ENCODE results near the gene IMMP1L. TPM values are rescaled to one million over a fixed set of nuclear protein-coding genes. Genes with fewer than 3 reads are reported as not detected.

IMMP1L gene
- total RNA-seq, 2 donors from 2014 or later, result 17.9 to 29.1 TPM

DNA sequence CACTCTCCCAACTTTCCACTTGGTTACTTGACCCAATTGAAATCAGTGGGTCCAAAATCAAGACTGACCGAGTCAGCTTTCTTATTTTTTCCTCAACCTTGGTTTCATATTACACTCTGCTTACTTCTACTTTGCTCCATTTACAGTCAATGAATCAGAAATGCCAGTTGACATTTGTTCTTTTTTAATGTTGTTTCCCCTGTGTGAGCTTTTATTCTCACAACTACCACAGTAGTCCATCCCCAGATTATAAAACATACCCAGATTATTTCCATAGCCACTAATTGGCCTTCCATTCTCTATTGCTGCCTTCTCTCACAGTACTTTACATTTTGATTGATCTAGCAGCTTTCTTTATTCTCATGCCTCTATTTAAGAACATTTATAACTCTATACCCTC, 89.8 kb downstream of the IMMP1L start:
- H3K36me3 ChIP-seq, result no peaks in the 10 kb centered on the region
- H3K9me3 ChIP-seq, result no peaks in the 10 kb centered on the region
- H3K9ac ChIP-seq (ENCODE audit: low read depth in 2 of 2, low read length in 2 of 2), result no peak overlapping the region
- intact Hi-C loops (cut with DNase I), result no loop called here
- TF ChIP-seq, protein P1, sequence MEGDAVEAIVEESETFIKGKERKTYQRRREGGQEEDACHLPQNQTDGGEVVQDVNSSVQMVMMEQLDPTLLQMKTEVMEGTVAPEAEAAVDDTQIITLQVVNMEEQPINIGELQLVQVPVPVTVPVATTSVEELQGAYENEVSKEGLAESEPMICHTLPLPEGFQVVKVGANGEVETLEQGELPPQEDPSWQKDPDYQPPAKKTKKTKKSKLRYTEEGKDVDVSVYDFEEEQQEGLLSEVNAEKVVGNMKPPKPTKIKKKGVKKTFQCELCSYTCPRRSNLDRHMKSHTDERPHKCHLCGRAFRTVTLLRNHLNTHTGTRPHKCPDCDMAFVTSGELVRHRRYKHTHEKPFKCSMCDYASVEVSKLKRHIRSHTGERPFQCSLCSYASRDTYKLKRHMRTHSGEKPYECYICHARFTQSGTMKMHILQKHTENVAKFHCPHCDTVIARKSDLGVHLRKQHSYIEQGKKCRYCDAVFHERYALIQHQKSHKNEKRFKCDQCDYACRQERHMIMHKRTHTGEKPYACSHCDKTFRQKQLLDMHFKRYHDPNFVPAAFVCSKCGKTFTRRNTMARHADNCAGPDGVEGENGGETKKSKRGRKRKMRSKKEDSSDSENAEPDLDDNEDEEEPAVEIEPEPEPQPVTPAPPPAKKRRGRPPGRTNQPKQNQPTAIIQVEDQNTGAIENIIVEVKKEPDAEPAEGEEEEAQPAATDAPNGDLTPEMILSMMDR (IDR thresholded peaks at IDR 0.05), result no peak
- no peak overlapping the region for H3K27ac ChIP-seq
- no peaks in the 10 kb centered on the region for H3K27me3 ChIP-seq
- no peak for DNase-seq
- H3K4me1 ChIP-seq, result no peaks in the 10 kb centered on the region
- H3K4me3 ChIP-seq, result no peak overlapping the region

DNA sequence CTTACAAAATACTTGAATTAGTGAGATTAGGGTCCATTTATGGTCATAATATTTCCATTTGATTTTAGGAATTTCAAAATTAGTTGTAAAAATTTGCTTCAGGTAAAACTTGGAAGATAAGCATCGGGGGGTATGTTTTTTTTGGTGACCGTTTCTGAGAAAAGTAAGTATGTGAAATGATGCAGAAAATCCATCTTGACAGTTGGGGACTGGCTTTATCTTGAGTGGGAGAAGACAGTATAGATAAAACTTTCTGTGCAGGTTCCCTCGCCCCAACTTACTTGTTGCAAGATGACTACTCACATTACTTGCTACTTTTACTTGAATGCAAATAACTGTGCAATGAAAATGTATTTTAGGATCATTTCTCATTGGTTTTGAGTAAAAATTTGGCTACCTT, 90.3 kb downstream of the IMMP1L start:
- Histone ChIP-seq H3K4me1 (no peaks in the 10 kb centered on the region), H3K27me3 (no peaks in the 10 kb centered on the region), H3K27ac (no peak overlapping the region), H3K9ac (ENCODE audit: low read depth in 2 of 2, low read length in 2 of 2) (no peak overlapping the region), H3K36me3 (no peaks in the 10 kb centered on the region), H3K4me3 (no peak overlapping the region), H3K9me3 (no peaks in the 10 kb centered on the region)
- intact Hi-C loops (cut with DNase I), result no loop called here
- no peak for DNase-seq
- TF ChIP-seq, protein P1 (IDR thresholded peaks at IDR 0.05), result no peak

DNA sequence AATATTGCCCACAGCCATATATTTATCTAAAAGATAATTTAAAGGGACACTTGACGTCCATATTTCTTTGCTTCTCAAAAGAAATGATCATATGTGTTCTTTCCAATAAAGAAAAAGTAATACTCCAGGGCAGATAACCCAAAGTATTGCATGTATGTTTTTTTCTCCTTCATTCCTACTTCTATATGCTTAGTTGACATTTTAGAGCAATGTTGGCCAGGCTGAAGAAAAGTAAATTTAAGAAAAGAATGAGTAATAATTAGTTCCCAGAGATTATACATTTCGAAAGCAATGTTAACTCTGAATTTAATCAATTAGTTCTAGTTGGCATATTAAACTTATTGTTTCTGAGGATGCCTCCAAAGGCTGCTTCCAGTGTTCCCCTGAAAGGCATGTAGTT, 91.6 kb downstream of the IMMP1L start:
- Histone ChIP-seq H3K36me3 (no peaks in the 10 kb centered on the region), H3K9ac (ENCODE audit: low read depth in 2 of 2, low read length in 2 of 2) (no peak overlapping the region), H3K27me3 (no peaks in the 10 kb centered on the region), H3K27ac (no peak overlapping the region), H3K4me3 (no peak overlapping the region), H3K9me3 (no peaks in the 10 kb centered on the region), H3K4me1 (no peaks in the 10 kb centered on the region)
- DNase-seq, result no peak
- TF ChIP-seq, protein P1 (IDR thresholded peaks at IDR 0.05), result no peak
- intact Hi-C loops (cut with DNase I), result no loop called here

DNA sequence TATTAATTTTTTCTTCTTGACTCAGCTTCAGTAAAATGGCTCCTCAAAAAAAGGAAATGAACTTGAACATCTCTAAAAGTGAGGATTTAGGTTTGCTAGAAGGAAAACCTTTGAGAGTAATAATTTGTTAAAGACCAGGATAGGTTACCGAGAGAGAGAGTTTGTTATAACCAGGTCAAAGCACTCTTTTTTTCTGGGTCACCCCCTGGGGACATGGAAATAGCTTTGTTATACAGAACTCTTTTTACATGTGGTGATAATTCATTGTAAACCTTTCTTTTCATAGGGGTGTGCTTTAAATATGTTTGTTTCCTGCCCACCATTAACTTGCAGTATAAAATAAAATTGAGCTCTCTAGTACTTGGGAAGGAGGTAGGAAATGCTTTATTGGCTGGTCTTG, 92.1 kb downstream of the IMMP1L start:
- TF ChIP-seq, protein P1 (IDR thresholded peaks at IDR 0.05), result no peak
- H3K27ac ChIP-seq, result no peak overlapping the region
- no peak overlapping the region for H3K9ac ChIP-seq (ENCODE audit: low read depth in 2 of 2, low read length in 2 of 2)
- no peak for DNase-seq
- intact Hi-C loops (cut with DNase I), result no loop called here
- no peak overlapping the region for H3K4me3 ChIP-seq
- H3K36me3 ChIP-seq, result no peaks in the 10 kb centered on the region
- no peaks in the 10 kb centered on the region for H3K27me3 ChIP-seq
- H3K9me3 ChIP-seq, result no peaks in the 10 kb centered on the region
- H3K4me1 ChIP-seq, result no peaks in the 10 kb centered on the region

DNA sequence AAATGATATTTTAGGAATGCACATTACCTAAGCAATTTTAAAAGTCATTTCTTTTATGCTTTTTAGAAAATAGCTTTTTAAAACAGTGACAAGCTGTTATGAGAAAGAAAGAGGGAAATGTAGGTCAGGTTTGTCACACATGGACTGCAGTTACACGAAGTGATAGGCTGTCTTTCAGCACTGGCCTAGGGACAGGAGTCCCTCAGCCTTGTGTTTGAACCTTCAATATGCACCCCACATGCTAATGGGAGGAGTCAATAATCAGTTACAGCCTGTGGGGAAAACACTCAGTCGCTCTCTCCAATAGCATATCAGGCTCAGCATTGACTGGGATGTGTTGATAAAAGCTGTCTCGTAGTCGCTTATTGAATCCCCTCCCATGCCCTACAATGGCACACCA, 94.0 kb downstream of the IMMP1L start:
- TF ChIP-seq, protein P1 (IDR thresholded peaks at IDR 0.05), result no peak

DNA sequence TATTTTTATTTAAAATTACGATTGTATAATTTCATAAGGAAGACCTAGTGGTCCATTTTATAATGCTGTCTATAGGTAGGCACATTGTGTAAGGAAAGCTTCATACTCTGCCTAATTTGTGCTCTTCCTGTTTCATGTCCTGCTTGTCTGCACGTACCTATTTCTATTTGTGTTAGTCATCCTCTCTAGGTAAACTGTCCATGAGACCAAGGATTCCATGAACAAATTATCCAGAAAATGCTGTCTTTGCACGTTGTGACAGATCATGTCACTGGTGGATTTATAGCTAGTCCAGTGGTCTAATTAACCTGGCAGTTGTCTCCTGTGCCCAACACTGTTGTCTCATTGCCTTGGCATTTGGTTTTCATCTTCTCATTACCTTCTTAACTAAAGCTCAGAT, 95.1 kb downstream of the IMMP1L start:
- intact Hi-C loops (cut with DNase I), result no loop called here
- H3K27me3 ChIP-seq, result no peaks in the 10 kb centered on the region

More for the DNA sequence above, 94.0 kb downstream of the IMMP1L start:
- DNase-seq, result no peak
- Histone ChIP-seq H3K4me3 (no peak overlapping the region), H3K27me3 (no peaks in the 10 kb centered on the region), H3K36me3 (no peaks in the 10 kb centered on the region), H3K27ac (no peak overlapping the region), H3K4me1 (no peaks in the 10 kb centered on the region), H3K9me3 (no peaks in the 10 kb centered on the region), H3K9ac (ENCODE audit: low read depth in 2 of 2, low read length in 2 of 2) (no peak overlapping the region)
- intact Hi-C loops (cut with DNase I), result no loop called here

More for the DNA sequence above, 95.1 kb downstream of the IMMP1L start:
- no peaks in the 10 kb centered on the region for H3K36me3 ChIP-seq
- no peak for DNase-seq
- no peak overlapping the region for H3K4me3 ChIP-seq
- H3K9ac ChIP-seq (ENCODE audit: low read depth in 2 of 2, low read length in 2 of 2), result no peak overlapping the region
- TF ChIP-seq, protein P1 (IDR thresholded peaks at IDR 0.05), result no peak
- H3K4me1 ChIP-seq, result no peaks in the 10 kb centered on the region
- no peak overlapping the region for H3K27ac ChIP-seq
- H3K9me3 ChIP-seq, result no peaks in the 10 kb centered on the region

Data from colonic mucosa (tissue), 4 donors.